Trophoblast cell (in vitro differentiated cells and primary cell): ENCODE measurements around the gene PAX3.

Experiments used
- DNase-seq, 2 donors: peaks; one replicate each; pipeline ENCODE4 v3.0.0-alpha.2; 2016
- H2AFZ ChIP-seq: 2 replicates; pipeline ENCODE4 v1.6.1; 2013; ENCODE audit warnings: low read length, moderate library complexity, mild to moderate bottlenecking; ENCODE audit not compliant: insufficient read depth, poor library complexity
- H2AK5ac ChIP-seq: 2 replicates; pipeline ENCODE4 v1.6.1; 2013; ENCODE audit warnings: mild to moderate bottlenecking, low read length
- H2BK120ac ChIP-seq: 2 replicates; pipeline ENCODE4 v1.6.1; 2013; ENCODE audit warnings: low read length, mild to moderate bottlenecking, moderate library complexity; ENCODE audit not compliant: insufficient read depth, poor library complexity
- H2BK12ac ChIP-seq: 2 replicates; pipeline ENCODE4 v1.6.1; 2013; ENCODE audit warnings: mild to moderate bottlenecking, low read length, moderate library complexity
- H2BK5ac ChIP-seq: 2 replicates; pipeline ENCODE4 v1.6.1; 2013; ENCODE audit warnings: low read length, low read depth, moderate library complexity, mild to moderate bottlenecking; ENCODE audit not compliant: poor library complexity
- H3K14ac ChIP-seq: 2 replicates; pipeline ENCODE4 v1.6.1; 2013; ENCODE audit warnings: mild to moderate bottlenecking, low read length
- H3K18ac ChIP-seq: 2 replicates; pipeline ENCODE4 v1.6.1; 2013; ENCODE audit warnings: mild to moderate bottlenecking, low read length
- H3K23ac ChIP-seq: 2 replicates; pipeline ENCODE4 v1.6.1; 2013; ENCODE audit warnings: low read length
- H3K27ac ChIP-seq: 2 replicates; pipeline ENCODE4 v1.5.1; 2013; ENCODE audit warnings: low read depth, mild to moderate bottlenecking, inconsistent platforms, low read length, moderate library complexity
- H3K27me3 ChIP-seq: 2 replicates; pipeline ENCODE4 v1.6.1; 2013; ENCODE audit warnings: inconsistent platforms, mild to moderate bottlenecking, low read length, moderate library complexity; ENCODE audit not compliant: insufficient read depth
- H3K36me3 ChIP-seq, 2 experiments: 1 replicate in 1 of 2; 2 replicates in 1 of 2; pipeline ENCODE4 v1.6.1; 2013; ENCODE audit warnings: low read length in 2 of 2, mild to moderate bottlenecking in 2 of 2, moderate library complexity in 1 of 2; ENCODE audit not compliant: insufficient read depth in 2 of 2, control insufficient read depth in 1 of 2
- H3K4ac ChIP-seq: 2 replicates; pipeline ENCODE4 v1.6.1; 2013; ENCODE audit warnings: low read depth, mild to moderate bottlenecking, low read length, moderate library complexity
- H3K4me1 ChIP-seq, 2 experiments: 1 replicate in 1 of 2; 2 replicates in 1 of 2; pipeline ENCODE4 v1.6.1; 2013; ENCODE audit warnings: low read length in 2 of 2, mild to moderate bottlenecking in 2 of 2, moderate library complexity in 1 of 2; ENCODE audit not compliant: insufficient read depth in 2 of 2, control insufficient read depth in 1 of 2
- H3K4me2 ChIP-seq: 2 replicates; pipeline ENCODE4 v1.6.1; 2013; ENCODE audit warnings: inconsistent platforms, mild to moderate bottlenecking, low read length, moderate library complexity
- H3K4me3 ChIP-seq: 2 replicates; pipeline ENCODE4 v1.5.1; 2013; ENCODE audit warnings: mild to moderate bottlenecking, low read depth, low read length, inconsistent platforms
- H3K79me1 ChIP-seq: one replicate; pipeline ENCODE4 v1.6.1; 2013; ENCODE audit warnings: low read length
- H3K79me2 ChIP-seq: 2 replicates; pipeline ENCODE4 v1.6.1; 2013; ENCODE audit warnings: low read length, mild to moderate bottlenecking; ENCODE audit not compliant: control insufficient read depth, insufficient read depth, poor library complexity
- H3K9ac ChIP-seq: 2 replicates; pipeline ENCODE4 v1.6.1; 2013; ENCODE audit warnings: mild to moderate bottlenecking, low read length
- H3K9me3 ChIP-seq: 2 replicates; pipeline ENCODE4 v1.6.1; 2013; ENCODE audit warnings: low read depth, mild to moderate bottlenecking, control low read depth, inconsistent platforms, low read length; ENCODE audit not compliant: insufficient read depth
- H4K12ac ChIP-seq: 2 replicates; pipeline ENCODE4 v1.6.1; 2013; ENCODE audit warnings: low read depth, mild to moderate bottlenecking, low read length, moderate library complexity
- H4K8ac ChIP-seq: 2 replicates; pipeline ENCODE4 v1.6.1; 2013; ENCODE audit warnings: low read depth, mild to moderate bottlenecking, low read length, moderate library complexity
- H4K91ac ChIP-seq: one replicate; pipeline ENCODE4 v1.6.1; 2013; ENCODE audit warnings: low read depth, mild to moderate bottlenecking, low read length, moderate library complexity
- WGBS: extraction: QIAGEN DNeasy Blood & Tissue Kit; methylation state at CpG from one replicate; pipeline ENCODE4 v1.1.7; 2013; ENCODE audit warnings: missing lambda C conversion rate; ENCODE audit not compliant: insufficient read length, insufficient coverage; ENCODE audit errors: extremely low coverage; 5-methylcytosine and 5-hydroxymethylcytosine counted together

The PAX3 gene

DNA sequence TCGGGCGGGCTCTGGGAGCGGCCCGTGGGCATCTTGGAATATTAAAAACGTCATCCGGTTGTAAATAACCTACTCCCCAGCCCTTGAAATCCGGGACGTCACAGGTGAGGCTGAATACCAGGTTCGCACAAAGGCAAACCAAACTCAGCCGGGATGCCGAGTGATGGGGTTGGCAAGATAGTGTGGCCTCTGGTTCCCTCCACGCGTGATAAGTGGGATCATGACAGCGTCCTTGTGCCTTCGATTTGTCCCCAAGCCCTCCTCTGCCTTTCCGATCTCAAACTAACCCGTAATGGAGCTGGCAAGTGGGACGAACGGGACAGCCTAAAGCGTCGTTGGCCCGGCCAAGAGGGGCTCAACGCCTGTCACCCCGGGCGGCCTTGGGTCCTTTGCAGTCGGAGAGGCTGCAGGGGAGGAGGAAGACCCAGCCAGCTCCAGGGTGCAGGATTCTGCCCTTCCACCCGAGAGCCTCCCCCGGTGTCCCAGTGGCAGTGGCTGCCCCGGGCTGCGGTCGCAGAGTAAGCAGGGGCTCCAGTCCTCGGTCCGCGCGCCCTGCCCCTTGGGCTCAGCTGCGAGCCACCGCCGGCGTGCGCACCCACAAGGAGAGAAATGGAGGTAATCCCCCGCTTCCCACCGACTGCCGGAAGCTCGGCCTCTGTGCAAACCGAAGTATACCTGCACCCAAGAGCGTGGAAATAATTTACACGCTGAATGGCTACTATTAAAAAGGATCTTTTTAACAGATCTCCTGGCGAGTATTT, 13.4 kb upstream of the PAX3 start:
- H3K9me3 ChIP-seq = peaks cover 2% of the 10 kb centered on the region
- peaks cover 62% of the 10 kb centered on the region for H3K27me3 ChIP-seq
- H3K36me3 ChIP-seq = no peaks in the 10 kb centered on the region
- H3K79me2 ChIP-seq = no peaks in the 10 kb centered on the region
- H3K4me2 ChIP-seq = no peak overlapping the region
- no peak overlapping the region for H3K4ac ChIP-seq
- no peak overlapping the region for H2AFZ ChIP-seq
- H3K4me1 ChIP-seq = no peaks in the 10 kb centered on the region
- no peak overlapping the region for H2BK5ac ChIP-seq
- H3K9ac ChIP-seq = no peak overlapping the region
- H4K8ac ChIP-seq = no peak overlapping the region
- no peak overlapping the region for H3K18ac ChIP-seq
- no peak overlapping the region for H4K91ac ChIP-seq
- no peaks in the 10 kb centered on the region for H3K79me1 ChIP-seq
- no peak overlapping the region for H2BK120ac ChIP-seq
- no peak overlapping the region for H2BK12ac ChIP-seq
- no peak overlapping the region for H2AK5ac ChIP-seq
- no peak overlapping the region for H3K23ac ChIP-seq
- H3K14ac ChIP-seq = no peak overlapping the region
- H4K12ac ChIP-seq = no peak overlapping the region
- H3K4me3 ChIP-seq = no peak overlapping the region
- DNase-seq = no peak
- WGBS = no CpG with 5 or more reads among the region's 48 CpGs
- H3K27ac ChIP-seq = no peak overlapping the region

DNA sequence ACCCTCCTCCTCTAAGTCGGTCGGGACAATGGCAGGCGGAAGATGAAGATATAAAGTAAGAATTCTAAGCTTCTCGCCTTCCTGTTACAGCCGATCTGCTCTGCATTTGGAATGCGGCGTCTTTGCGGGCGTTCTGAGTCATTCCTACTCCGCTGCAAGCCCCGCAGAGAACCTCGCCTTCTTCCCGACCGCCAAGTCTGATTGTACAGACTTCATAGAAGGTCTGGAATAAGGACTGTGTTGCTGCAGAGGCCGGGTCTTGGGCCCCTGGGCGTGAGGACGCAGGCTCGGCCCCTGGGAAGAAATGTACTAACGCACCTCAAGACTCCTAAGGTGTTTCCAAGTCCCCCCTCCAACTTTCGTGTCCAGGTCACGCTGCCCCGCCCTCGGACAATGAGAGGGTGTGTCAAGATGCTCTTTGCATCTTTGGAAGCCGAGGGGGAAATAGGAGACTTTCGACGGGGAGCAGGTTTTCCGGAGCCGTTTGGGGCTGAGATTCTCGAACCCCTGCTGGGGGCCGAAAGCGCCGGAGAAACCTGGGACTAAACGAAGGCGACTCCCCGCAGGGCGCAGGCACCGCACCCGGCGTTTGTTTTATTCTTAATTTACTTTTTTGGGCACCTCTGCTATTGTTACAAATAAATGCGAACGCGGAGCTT, 12.7 kb upstream of the PAX3 start:
- Histone ChIP-seq H3K9me3 (peaks cover 2% of the 10 kb centered on the region), H2AK5ac (no peak overlapping the region), H2AFZ (no peak overlapping the region), H3K4me3 (no peak overlapping the region), H3K36me3 (no peaks in the 10 kb centered on the region), H4K8ac (no peak overlapping the region), H3K79me2 (no peaks in the 10 kb centered on the region), H2BK5ac (no peak overlapping the region), H3K14ac (no peak overlapping the region), H3K79me1 (no peaks in the 10 kb centered on the region), H2BK120ac (no peak overlapping the region), H4K91ac (no peak overlapping the region), H4K12ac (no peak overlapping the region), H3K4ac (no peak overlapping the region), H3K27ac (no peak overlapping the region), H3K18ac (no peak overlapping the region), H3K9ac (no peak overlapping the region), H3K27me3 (peaks cover 69% of the 10 kb centered on the region), H2BK12ac (no peak overlapping the region), H3K4me1 (no peaks in the 10 kb centered on the region), H3K23ac (no peak overlapping the region), H3K4me2 (no peak overlapping the region)
- WGBS = no CpG with 5 or more reads among the region's 42 CpGs
- DNase-seq = no peak

DNA sequence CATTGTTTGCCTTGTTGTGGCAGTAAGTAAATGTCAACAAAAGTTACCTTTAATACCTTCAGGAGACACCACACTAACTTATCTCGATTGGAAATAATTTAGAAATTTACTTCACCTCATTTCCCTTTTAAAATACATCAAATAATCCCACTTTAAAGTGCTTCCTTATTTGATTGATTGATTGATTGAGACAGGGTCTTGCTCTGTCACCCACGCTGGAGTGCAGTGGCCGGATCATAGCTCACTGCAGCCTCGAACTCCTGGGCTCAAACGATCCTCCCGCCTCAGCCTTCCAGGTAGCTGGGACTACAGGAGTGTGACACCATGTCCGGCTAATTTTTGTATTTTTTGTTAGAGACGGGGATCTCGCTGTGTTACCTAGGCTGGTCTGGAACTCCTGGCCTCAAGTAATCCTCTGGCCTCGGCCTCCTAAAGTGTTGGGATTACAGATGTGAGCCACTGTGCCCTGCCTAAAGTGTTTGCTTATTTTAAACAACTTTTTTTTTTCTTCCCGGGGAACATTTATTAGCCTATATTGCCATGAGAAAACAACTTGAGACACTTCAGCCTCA, 12.0 kb upstream of the PAX3 start:
- H4K8ac ChIP-seq = no peak overlapping the region

DNA sequence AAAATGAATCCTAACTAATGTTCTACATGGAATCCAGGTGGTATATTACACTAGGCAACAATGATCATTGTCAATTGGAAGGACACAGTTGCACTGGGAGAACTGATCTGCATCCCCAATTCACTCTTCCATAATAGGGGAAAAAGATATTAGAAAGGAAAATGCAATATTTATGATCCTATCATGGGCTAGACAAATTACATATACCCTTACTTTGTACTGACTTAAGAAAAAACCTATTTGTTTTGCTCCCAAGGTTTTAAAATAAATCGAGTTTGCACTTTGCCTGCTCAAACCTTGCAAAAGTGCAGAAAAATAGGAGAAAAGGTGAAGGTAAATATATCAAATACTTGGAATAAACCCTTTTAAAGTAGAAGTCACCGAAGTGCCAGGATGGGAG, 11.0 kb upstream of the PAX3 start:
- no peak overlapping the region for H3K14ac ChIP-seq
- no peak overlapping the region for H2AK5ac ChIP-seq
- peaks cover 2% of the 10 kb centered on the region for H3K9me3 ChIP-seq
- no peak overlapping the region for H4K12ac ChIP-seq
- H3K79me1 ChIP-seq = no peaks in the 10 kb centered on the region
- no peak overlapping the region for H2BK5ac ChIP-seq
- no peaks in the 10 kb centered on the region for H3K36me3 ChIP-seq
- H3K4me1 ChIP-seq = peaks cover 0 to 4% of the 10 kb centered on the region in 2 experiments
- no peak overlapping the region for H3K23ac ChIP-seq
- H2BK12ac ChIP-seq = no peak overlapping the region
- H3K18ac ChIP-seq = no peak overlapping the region
- H4K91ac ChIP-seq = no peak overlapping the region
- no peak overlapping the region for H2AFZ ChIP-seq
- H3K4me3 ChIP-seq = no peak overlapping the region
- no peak overlapping the region for H3K9ac ChIP-seq
- H3K27me3 ChIP-seq = peaks cover 82% of the 10 kb centered on the region
- no peak overlapping the region for H4K8ac ChIP-seq
- H3K4ac ChIP-seq = no peak overlapping the region
- H2BK120ac ChIP-seq = no peak overlapping the region
- no peak for DNase-seq
- H3K4me2 ChIP-seq = no peak overlapping the region
- H3K27ac ChIP-seq = no peak overlapping the region
- H3K79me2 ChIP-seq = no peaks in the 10 kb centered on the region
- WGBS = no CpG with 5 or more reads among the region's 2 CpGs

More for the DNA sequence above, 12.0 kb upstream of the PAX3 start:
- Histone ChIP-seq H3K14ac (no peak overlapping the region), H3K4me3 (no peak overlapping the region), H3K18ac (no peak overlapping the region), H4K91ac (no peak overlapping the region), H2BK12ac (no peak overlapping the region), H3K4ac (no peak overlapping the region), H2BK5ac (no peak overlapping the region), H2AFZ (no peak overlapping the region), H4K12ac (no peak overlapping the region), H3K4me1 (peaks cover 0 to 4% of the 10 kb centered on the region in 2 experiments), H3K27ac (no peak overlapping the region), H3K9me3 (peaks cover 2% of the 10 kb centered on the region), H3K79me1 (no peaks in the 10 kb centered on the region), H3K27me3 (peaks cover 72% of the 10 kb centered on the region), H3K23ac (no peak overlapping the region), H3K36me3 (no peaks in the 10 kb centered on the region), H3K79me2 (no peaks in the 10 kb centered on the region), H2BK120ac (no peak overlapping the region), H3K4me2 (no peak overlapping the region), H3K9ac (no peak overlapping the region), H2AK5ac (no peak overlapping the region)
- no peak for DNase-seq
- WGBS = no CpG with 5 or more reads among the region's 11 CpGs
